Chondrocyte (in vitro differentiated cells): ENCODE measurements around the gene SETX. TPM values are rescaled to one million over a fixed set of nuclear protein-coding genes. Genes with fewer than 3 reads are reported as not detected.
A peak's percentile ranks its signal among the peaks of the same experiment; 100 is the strongest.

ENCODE experiments used
- DNase-seq: peaks from one replicate; pipeline ENCODE4 v3.0.0; 2021; ENCODE audit warnings: mixed read lengths, low spot score
- H3K27ac Mint-ChIP-seq: one replicate; pipeline ENCODE4 v1.8.0; 2021; ENCODE audit warnings: mild to moderate bottlenecking, moderate library complexity, mixed read lengths; ENCODE audit not compliant: unreplicated experiment
- H3K27me3 Mint-ChIP-seq: 2 replicates; pipeline ENCODE4 v1.8.0; 2021; ENCODE audit warnings: low read depth, mixed read lengths
- H3K36me3 Mint-ChIP-seq: 2 replicates; pipeline ENCODE4 v1.8.0; 2021; ENCODE audit warnings: low read depth, mixed read lengths
- H3K4me1 Mint-ChIP-seq: 2 replicates; pipeline ENCODE4 v1.8.0; 2021; ENCODE audit warnings: low read depth, mild to moderate bottlenecking, mixed read lengths
- H3K4me3 Mint-ChIP-seq: one replicate; pipeline ENCODE4 v1.8.0; 2021; ENCODE audit warnings: mild to moderate bottlenecking, moderate library complexity, mixed read lengths; ENCODE audit not compliant: unreplicated experiment
- H3K9me3 Mint-ChIP-seq: 2 replicates; pipeline ENCODE4 v1.8.0; 2021; ENCODE audit warnings: low read depth, mixed read lengths
- CTCF ChIP-seq: fragments of 200-600 bp; sonication (generic); IDR thresholded peaks from 2 replicates; pipeline ENCODE4 v1.5.0; 2021; ENCODE audit warnings: antibody characterized with exemption, mild to moderate bottlenecking, moderate library complexity
- total RNA-seq: library from RNA; stranded (reverse); gene quantifications from 3 replicates; pipeline ENCODE4 v1.2.1, GENCODE V29; 2021

Gene SETX
- total RNA-seq, 1 donor from 2014 or later, result 40.0 TPM

GRCh38 chr9:132245465-132245864, 109.3 kb downstream of the SETX start:
- Mint-ChIP-seq H3K4me1 (peaks cover 27% of the 10 kb centered on the region), H3K4me3 (no peak overlapping the region), H3K36me3 (no peaks in the 10 kb centered on the region), H3K9me3 (no peaks in the 10 kb centered on the region), H3K27me3 (peaks cover 9% of the 10 kb centered on the region), H3K27ac (no peak overlapping the region)
- DNase-seq, result no peak
- TF ChIP-seq CTCF, result no peak

- Mint-ChIP-seq H3K4me3 (no peak overlapping the region), H3K9me3 (no peaks in the 10 kb centered on the region), H3K27me3 (peaks cover 9% of the 10 kb centered on the region), H3K27ac (no peak overlapping the region), H3K4me1 (peaks cover 27% of the 10 kb centered on the region), H3K36me3 (no peaks in the 10 kb centered on the region)
- no peak for DNase-seq
- no peak for TF ChIP-seq CTCF
Measured at GRCh38 chr9:132244582-132245455, 110.0 kb downstream of the SETX start.

GRCh38 chr9:132243156-132244074, 111.4 kb downstream of the SETX start:
- Mint-ChIP-seq H3K9me3 (no peaks in the 10 kb centered on the region), H3K27ac (no peak overlapping the region), H3K4me1 (peaks cover 27% of the 10 kb centered on the region), H3K4me3 (no peak overlapping the region), H3K27me3 (peaks cover 9% of the 10 kb centered on the region), H3K36me3 (no peaks in the 10 kb centered on the region)
- no peak for TF ChIP-seq CTCF
- DNase-seq, result no peak

- Mint-ChIP-seq H3K27ac (no peak overlapping the region), H3K9me3 (no peaks in the 10 kb centered on the region)
- peak; percentile 12 for TF ChIP-seq CTCF
Measured at GRCh38 chr9:132242621-132243155, 112.1 kb downstream of the SETX start.

More at GRCh38 chr9:132242621-132243155, 112.1 kb downstream of the SETX start:
- no peak for DNase-seq
- peaks cover 9% of the 10 kb centered on the region for H3K27me3 Mint-ChIP-seq
- no peaks in the 10 kb centered on the region for H3K36me3 Mint-ChIP-seq
- H3K4me1 Mint-ChIP-seq, result peaks cover 27% of the 10 kb centered on the region
- H3K4me3 Mint-ChIP-seq, result peak overlapping the region; percentile 84
